Neural crest cell (in vitro differentiated cells): ENCODE data around the gene TMEM94. TPM values are rescaled to one million over a fixed set of nuclear protein-coding genes. Genes with fewer than 3 reads are reported as not detected.
"Not testable (repeated sequence)": the region's sequence is repeated elsewhere in the genome, so short reads cannot be mapped to it uniquely, and the experiment has no call there.

Experiments used
- DNase-seq: peaks from one replicate; pipeline ENCODE4 v3.0.0; 2021; ENCODE audit warnings: low read depth, mixed read lengths, low spot score
- H3K27ac Mint-ChIP-seq: one replicate; pipeline ENCODE4 v1.8.0; 2021; ENCODE audit warnings: mild to moderate bottlenecking, mixed read lengths; ENCODE audit not compliant: unreplicated experiment
- H3K27me3 Mint-ChIP-seq: 2 replicates; pipeline ENCODE4 v1.8.0; 2021; ENCODE audit warnings: low read depth, mild to moderate bottlenecking, mixed read lengths
- H3K36me3 Mint-ChIP-seq: 2 replicates; pipeline ENCODE4 v1.8.0; 2021; ENCODE audit warnings: low read depth, mild to moderate bottlenecking, mixed read lengths
- H3K4me1 Mint-ChIP-seq: 2 replicates; pipeline ENCODE4 v1.8.0; 2021; ENCODE audit warnings: mixed read lengths
- H3K4me3 Mint-ChIP-seq: one replicate; pipeline ENCODE4 v1.8.0; 2021; ENCODE audit warnings: mild to moderate bottlenecking, mixed read lengths
- H3K9me3 Mint-ChIP-seq: 2 replicates; pipeline ENCODE4 v1.8.0; 2021; ENCODE audit warnings: mixed read lengths
- CTCF ChIP-seq: fragments of 200-600 bp; sonication (generic); conservative IDR thresholded peaks from 2 replicates; pipeline ENCODE4 v1.5.0; 2021; ENCODE audit warnings: antibody characterized with exemption, mild to moderate bottlenecking
- total RNA-seq: library from RNA; stranded (reverse); gene quantifications from 2 replicates; pipeline ENCODE4 v1.2.1, GENCODE V29; 2021

TMEM94 gene
- total RNA-seq, 1 donor from 2014 or later: 131 TPM

DNA sequence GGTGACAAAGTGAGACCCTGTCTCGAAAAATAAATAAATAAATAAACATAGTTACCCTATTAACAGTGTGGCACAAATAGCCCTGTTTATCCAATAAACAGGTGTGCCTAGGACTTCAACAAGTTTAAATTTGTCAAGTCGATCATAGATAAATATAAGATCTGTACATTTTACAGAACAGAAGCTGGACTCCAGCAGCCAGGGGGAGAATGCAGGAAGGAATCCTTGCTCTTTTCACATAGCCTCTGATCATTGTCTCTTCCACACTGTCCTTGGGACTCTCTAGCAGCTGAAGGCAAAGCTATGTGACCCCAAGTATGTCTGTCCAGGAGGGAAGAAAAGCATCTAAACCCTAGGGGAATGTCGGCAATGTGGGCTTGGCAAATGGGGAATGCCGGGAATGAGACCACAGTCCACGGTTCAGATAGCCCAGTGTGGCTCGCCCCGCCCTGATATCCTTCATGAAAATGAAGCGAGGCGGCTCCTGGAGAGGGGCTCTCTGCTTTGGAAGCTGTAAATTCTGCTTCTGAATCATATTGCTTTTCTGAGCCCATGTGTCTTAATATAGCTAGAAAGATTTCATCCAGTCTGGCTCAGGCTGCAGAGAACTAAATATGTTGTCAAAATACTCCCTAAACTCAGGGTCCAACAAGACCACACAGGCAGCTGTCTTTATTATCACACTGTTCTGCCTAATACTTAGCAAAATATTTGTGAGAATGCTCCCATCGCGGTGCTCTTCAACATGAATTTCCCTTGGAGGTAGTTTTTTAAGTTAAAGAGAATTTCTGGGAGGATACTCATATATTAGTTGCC, 26.1 kb upstream of the TMEM94 start:
- Mint-ChIP-seq H3K4me1 (peaks cover 38% of the 10 kb centered on the region), H3K36me3 (no peaks in the 10 kb centered on the region), H3K4me3 (no peak overlapping the region), H3K9me3 (peaks cover 2% of the 10 kb centered on the region), H3K27ac (no peak overlapping the region), H3K27me3 (no peaks in the 10 kb centered on the region)
- DNase-seq: no peak
- no peak for TF ChIP-seq CTCF

- no peak for DNase-seq
- H3K36me3 Mint-ChIP-seq: no peaks in the 10 kb centered on the region
- H3K9me3 Mint-ChIP-seq: peaks cover 2% of the 10 kb centered on the region
- TF ChIP-seq CTCF: no peak
- H3K27me3 Mint-ChIP-seq: no peaks in the 10 kb centered on the region
- peaks cover 27% of the 10 kb centered on the region for H3K4me1 Mint-ChIP-seq
- no peak overlapping the region for H3K27ac Mint-ChIP-seq
- H3K4me3 Mint-ChIP-seq: no peak overlapping the region
Measured at GRCh38 chr17:75433218-75433783, 23.1 kb upstream of the TMEM94 start.

- H3K9me3 Mint-ChIP-seq, H3K27me3 Mint-ChIP-seq, DNase-seq, H3K27ac Mint-ChIP-seq, H3K36me3 Mint-ChIP-seq, H3K4me3 Mint-ChIP-seq: not testable (repeated sequence)
- H3K4me1 Mint-ChIP-seq: peaks cover 17% of the 10 kb centered on the region
Measured at GRCh38 chr17:75434433-75434832, 22.0 kb upstream of the TMEM94 start.

- H3K27me3 Mint-ChIP-seq, DNase-seq, H3K4me1 Mint-ChIP-seq, H3K27ac Mint-ChIP-seq, H3K4me3 Mint-ChIP-seq, H3K36me3 Mint-ChIP-seq, H3K9me3 Mint-ChIP-seq: not testable (repeated sequence)
Measured at GRCh38 chr17:75437404-75437803, 19.0 kb upstream of the TMEM94 start.

DNA sequence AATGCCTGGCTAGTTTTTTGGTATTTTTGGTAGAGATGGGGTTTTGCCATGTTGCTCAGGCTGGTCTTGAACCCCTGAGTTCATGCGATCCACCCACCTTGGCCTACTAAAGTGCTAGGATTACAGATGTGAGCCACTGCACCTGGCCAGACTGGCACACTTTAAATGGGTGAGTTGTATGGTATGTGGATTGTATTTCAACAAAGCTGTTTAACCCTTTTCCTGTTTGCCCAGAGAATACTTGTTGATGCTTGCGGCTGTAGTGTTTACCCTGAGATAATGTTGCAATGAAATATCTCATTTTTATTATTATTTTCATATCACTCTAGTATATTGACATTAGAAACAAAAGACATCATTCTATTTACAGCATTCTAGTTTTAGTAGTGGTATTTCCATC, 17.1 kb upstream of the TMEM94 start:
- Mint-ChIP-seq H3K9me3 (no peaks in the 10 kb centered on the region), H3K27me3 (no peaks in the 10 kb centered on the region), H3K27ac (no peak overlapping the region), H3K4me1 (peaks cover 12% of the 10 kb centered on the region), H3K4me3 (no peak overlapping the region), H3K36me3 (no peaks in the 10 kb centered on the region)
- no peak for TF ChIP-seq CTCF
- no peak for DNase-seq

DNA sequence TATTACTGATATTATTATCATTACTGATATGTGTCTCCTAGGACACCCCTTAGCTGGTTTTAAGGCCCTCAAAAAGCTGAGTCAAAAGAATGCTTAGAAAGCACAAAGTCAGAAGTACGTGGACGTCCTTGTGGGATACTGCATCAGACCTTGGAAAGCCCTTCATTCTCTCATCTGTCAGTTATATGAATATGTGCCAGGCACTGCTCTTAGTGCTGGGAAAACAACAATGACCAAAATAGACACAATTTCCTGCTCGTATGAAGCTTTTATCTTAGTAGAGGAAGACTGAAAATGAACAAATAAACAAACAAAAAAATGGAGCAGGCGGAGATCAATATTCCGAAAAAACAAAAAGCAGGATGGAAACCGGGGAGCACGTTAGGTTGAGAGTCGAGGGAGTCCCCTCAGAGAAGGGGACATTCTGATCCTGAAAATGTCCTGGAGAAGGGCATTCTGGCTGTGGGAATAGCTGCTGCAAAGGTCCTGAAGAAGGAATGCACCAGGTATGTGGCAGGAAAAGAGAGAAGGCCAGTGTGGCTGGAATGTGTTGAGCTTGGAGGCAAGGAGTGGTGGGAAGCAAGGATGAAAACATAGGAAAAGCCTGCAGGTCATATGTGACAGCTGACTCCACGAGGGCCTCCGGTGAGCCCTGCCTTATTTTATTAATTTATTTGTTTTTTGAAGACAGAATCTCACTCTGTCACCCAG, 15.5 kb upstream of the TMEM94 start:
- no peak overlapping the region for H3K27ac Mint-ChIP-seq

More for the DNA sequence above, 15.5 kb upstream of the TMEM94 start:
- H3K36me3 Mint-ChIP-seq: no peaks in the 10 kb centered on the region
- no peak for TF ChIP-seq CTCF
- H3K4me3 Mint-ChIP-seq: no peak overlapping the region
- DNase-seq: no peak
- H3K4me1 Mint-ChIP-seq: peaks cover 15% of the 10 kb centered on the region
- no peaks in the 10 kb centered on the region for H3K9me3 Mint-ChIP-seq
- no peaks in the 10 kb centered on the region for H3K27me3 Mint-ChIP-seq
